GM18868 (cell line): Measurements from ENCODE around the gene MTUS2.
"Not testable (repeated sequence)": the region's sequence is repeated elsewhere in the genome, so short reads cannot be mapped to it uniquely, and the experiment has no call there.

Source experiments
- ATAC-seq: cut with Tn5 transposase; IDR thresholded peaks from one replicate; pipeline ENCODE4 v1.9.1; 2021; ENCODE audit warnings: mild to moderate bottlenecking, moderate library complexity; ENCODE audit not compliant: unreplicated experiment

Gene MTUS2

DNA sequence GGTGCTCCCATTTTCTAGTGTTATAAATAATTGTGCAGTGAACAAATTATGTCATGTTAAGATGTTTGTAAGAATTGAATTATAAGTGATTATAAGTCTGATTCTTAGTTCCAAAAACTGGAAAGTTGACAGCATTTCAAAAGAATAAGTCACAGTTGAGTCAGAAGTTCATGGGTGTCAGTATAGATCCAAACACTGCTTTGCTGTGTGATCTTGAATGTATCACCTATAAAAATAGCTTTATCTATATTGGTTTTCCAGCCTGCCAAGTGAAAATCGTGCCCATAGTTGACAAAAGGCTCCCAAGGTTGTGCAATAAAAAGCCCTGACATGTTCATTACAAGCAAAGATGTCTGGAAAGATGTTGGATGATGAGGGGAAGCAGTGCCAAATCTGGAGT, 336.0 kb downstream of the MTUS2 start:
- no peak for ATAC-seq

GRCh38 chr13:29159871-29160270, 339.7 kb downstream of the MTUS2 start:
- ATAC-seq, result no peak

- no peak for ATAC-seq
These were observed 340.7 kb downstream of the MTUS2 start for GRCh38 chr13:29160862-29161261.

GRCh38 chr13:29161676-29162075, 341.5 kb downstream of the MTUS2 start:
- ATAC-seq, result no peak

DNA sequence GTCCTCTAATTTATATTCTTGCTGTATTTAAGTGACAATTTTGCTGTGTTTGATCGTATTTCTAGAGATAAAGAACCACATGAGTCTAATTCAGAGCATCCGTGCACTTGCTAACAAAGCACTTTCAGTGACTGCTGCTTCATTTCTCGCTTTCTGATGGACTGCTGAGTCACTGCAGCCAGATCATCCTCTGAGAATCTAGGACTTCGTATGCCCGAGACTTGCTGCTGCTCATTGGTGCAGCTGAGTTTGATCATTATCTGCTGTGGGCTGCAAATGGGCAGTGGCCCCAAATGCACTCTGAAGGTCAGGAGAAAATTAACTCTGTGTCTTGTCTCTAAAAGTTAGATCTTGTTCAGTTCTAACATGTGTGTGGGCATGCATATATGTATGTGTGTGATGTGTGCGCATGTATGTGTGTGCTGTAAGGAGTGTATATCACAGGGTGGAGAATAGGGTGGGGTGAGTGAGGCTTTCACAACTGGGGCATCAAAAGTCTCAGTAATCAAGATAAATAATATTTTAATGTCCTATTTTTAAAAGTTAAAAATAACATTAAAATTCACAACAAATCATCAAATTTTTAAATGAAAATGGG, 342.6 kb downstream of the MTUS2 start:
- peak; percentile 48 for ATAC-seq

GRCh38 chr13:29164116-29164515, 344.0 kb downstream of the MTUS2 start:
- no peak for ATAC-seq

- no peak for ATAC-seq
These were observed 345.1 kb downstream of the MTUS2 start for GRCh38 chr13:29165216-29165615.

DNA sequence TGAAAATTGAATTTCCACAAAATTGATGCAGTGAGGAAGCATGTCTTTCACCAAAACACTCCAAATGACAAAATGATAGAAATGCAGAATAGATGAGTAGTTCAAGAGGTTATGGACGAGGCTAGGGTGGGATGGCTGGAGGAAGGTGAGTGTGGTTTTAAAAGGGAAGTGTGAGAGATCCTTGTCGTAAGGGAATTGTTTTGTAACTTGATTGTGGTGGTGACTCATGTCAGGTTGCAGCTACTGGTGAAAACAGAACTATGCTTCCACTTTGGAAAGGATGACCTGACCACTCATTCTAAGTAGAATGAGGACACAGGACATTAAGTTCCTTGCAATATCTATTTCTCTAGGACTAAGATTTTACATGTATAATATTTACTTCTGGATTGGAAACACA, 345.7 kb downstream of the MTUS2 start:
- ATAC-seq, result no peak

DNA sequence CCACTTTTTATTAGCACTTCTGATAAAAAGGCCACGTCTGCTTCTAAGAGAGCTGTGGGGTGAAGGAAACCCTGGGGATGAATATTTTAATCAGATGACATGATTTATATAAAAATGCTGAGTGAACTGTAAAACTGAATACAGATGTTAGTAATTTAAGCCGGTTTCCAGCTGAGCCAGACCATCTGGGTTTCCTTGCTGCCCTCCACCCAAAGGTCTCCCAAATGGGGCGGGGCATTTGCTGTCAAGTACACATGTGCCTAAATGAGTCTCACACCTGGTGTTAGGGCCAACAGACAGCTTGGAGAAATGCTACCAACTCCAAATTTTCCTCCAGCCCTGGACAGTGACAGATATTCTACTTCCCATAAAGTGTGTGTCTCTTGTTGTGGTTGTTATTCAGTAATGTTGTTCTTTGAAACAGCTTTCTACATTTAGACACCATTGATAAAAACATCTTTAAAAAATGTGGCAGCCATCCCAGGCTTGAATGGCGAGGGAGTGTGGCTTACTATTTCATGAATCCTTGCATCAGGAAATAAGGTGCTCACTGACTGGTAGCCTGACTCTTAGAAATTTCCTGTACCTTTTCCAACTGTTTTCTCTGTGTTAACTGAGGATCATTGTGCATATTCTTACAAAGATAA, 350.4 kb downstream of the MTUS2 start:
- no peak for ATAC-seq

- ATAC-seq, result no peak
These were observed 351.1 kb downstream of the MTUS2 start for GRCh38 chr13:29171244-29171643.

DNA sequence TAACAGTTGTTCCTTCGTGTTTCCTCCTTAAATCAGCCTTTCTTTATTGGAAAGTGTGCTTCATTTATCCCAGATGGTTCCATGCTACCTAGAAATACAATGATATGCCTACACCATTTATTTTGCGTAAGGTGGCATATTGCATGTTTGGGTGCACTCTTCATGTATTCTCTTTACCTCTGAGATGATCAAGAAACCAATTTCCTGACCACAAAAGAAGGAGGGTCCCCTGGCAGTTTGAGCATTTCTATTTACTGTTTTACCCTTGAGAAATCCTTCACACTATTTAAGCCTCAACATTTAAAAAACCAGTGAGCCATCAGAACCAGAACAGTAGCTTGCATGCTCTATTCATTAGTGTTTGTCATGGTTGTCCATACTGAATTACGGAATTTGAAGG, 354.0 kb downstream of the MTUS2 start:
- no peak for ATAC-seq

DNA sequence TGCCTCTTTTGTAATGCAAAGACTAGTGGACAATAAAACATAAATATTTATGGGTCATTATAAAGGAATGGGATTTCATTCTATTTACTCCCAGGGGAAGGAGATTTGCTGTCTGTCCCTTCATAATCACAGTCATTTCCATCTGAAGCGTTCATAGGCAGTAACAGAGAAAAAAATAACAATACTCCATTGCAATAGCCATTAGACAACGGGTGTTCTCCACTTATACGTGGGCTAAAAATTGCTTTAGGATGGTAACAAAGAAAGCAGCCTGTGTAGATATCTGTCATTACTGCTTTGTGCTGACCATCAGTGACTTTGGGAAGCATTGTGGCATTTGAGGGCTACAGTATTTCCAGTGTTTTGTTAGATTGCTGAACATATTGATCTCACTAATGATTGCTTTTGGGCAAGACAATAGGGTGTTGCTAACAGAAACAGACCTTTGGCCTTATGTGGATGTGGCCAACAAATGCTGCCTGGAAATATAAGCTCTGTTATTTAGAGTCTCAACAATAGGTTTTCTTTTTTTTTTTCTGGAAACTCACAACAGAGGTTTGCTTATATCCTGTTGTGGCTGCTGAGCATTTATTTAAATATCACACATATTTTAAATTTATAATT, 355.2 kb downstream of the MTUS2 start:
- no peak for ATAC-seq

DNA sequence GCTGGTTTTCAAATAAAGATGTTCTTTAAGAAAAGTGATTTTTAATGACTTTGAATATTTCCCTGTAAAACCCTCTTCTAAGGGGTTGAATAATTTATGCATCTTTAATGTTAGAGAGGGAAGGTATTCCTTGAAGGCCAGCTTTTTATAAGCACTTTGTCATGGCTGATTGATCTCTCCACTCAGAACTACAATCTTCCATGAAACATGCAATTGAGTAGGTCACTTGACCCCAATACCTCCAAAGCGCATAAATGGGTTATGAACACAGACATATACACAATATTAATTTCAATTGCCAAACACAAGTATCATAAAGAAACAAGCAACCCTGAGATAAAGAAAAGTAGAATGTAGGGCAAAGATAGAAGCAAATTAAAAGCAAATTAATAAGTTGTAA, 359.9 kb downstream of the MTUS2 start:
- no peak for ATAC-seq

DNA sequence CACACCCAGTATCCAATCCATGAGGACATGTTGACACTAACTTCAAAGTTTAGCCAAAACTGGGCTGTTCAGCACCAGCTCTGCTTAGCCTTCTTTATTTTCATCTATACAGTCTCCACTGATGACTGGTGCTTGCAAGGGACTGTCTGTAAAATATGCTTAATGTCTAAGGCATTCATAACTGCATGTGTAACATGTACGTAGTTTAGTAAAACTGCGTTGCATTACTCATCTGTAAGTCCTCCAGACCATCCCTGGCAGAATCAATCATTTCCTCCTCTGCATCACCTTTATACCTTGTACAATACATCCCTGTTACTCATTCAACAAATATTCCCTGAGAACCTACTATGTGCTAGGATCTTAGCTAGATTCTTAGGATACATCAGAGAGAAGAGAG, 362.1 kb downstream of the MTUS2 start:
- ATAC-seq, result no peak

DNA sequence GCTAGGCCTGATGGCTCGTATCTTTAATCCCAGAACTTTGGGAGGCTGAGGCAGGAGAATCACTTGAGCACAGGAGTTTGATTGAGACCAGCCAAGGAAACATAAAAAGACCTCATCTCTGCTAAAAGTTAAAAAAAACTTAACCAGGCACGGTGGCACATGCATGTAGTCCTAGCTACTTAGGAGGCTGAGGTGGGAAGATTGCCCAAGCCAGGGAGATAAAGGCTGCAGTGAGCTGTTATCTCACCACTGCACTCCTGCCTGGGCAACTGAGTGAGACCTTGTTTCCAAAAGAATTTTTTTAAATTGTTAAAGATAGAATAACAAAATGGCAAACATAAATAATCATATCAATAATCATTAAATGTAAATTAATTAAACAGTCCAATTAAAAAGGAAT, 365.8 kb downstream of the MTUS2 start:
- ATAC-seq, result no peak

- no peak for ATAC-seq
These were observed 367.4 kb downstream of the MTUS2 start for GRCh38 chr13:29187584-29187983.

GRCh38 chr13:29190298-29190697, 370.2 kb downstream of the MTUS2 start:
- ATAC-seq, result no peak

DNA sequence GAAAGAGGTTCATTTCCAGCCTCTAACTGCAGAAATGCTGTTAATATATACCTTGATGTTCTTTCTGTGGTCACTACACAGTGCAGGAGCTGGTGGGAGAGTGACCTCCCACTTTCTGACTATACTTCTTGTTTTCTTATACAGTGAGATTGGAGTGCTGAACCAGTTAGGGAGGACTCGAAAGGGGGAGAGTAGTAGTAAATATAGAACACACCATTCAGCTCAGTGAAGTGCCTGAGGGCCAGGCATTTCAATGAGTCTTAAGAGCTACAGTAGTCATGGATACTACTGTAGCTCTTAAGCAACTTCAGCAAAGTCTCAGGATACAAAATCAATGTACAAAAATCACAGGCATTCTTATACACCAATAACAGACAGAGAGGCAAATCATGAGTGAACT, 372.9 kb downstream of the MTUS2 start:
- no peak for ATAC-seq

DNA sequence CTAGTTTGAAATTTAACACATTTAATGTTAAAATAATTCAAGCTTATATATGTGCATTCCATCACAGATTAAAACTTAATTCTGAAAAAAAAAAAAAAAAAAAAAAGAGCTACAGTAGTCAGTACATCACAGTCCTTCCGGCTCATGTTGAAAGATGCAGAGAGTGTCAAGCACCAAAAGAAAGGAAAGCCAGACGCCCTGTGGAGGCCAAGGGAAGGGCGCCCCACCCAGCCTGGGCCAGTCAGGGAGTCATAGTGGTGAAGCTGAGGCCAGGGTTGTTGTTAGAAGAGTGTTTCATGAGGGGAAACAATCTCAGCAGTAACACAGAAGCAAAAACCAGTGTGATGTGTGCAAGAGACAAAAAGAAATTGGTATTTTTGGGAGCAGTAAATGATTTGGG, 375.3 kb downstream of the MTUS2 start:
- ATAC-seq, result no peak

- peak; percentile 99 for ATAC-seq
These were observed 376.4 kb downstream of the MTUS2 start for GRCh38 chr13:29196409-29197074.

DNA sequence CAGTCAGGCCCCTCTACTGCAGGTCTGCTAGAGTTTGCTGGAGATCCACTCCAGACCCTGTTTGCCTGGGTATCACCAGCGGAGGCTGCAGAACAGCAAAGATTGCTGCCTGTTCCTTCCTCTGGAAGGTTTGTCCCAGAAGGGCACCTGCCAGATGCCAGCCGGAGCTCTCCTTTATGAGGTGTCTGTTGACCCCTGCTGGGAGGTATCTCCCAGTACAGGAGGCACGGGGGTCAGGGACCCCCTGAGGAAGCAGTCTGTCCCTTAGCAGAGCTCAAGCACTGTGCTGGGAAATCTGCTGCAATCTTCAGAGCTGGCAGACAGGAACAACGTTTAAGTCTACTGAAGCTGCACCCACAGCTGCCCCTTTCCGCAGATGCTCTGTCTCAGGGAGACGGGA, 382.6 kb downstream of the MTUS2 start:
- not testable (repeated sequence) for ATAC-seq

DNA sequence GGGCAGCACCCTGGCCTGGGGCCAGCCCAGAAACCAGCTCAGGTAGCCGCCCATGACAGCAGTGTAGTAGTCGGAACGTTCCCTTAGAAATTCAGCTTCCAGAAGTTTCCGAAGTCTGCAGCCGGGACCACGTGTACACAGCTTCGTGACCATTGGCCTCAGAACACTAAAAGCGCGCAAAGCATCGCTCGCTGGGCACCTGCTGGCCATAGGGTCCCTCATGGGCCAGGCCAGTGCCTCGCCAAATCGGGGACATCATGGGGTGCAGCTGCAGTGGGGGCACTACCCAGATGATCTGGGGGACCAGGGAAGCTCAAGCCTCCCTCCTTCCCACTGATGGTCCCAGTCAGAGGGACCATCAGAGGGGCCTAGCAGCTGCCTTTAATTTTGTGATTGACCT, 384.5 kb downstream of the MTUS2 start:
- no peak for ATAC-seq
